ENCODE results near the gene ELK1.
A peak's percentile ranks its signal among the peaks of the same experiment; 100 is the strongest.
"Not testable (repeated sequence)": the region's sequence is repeated elsewhere in the genome, so short reads cannot be mapped to it uniquely, and the experiment has no call there.

The ELK1 gene

DNA sequence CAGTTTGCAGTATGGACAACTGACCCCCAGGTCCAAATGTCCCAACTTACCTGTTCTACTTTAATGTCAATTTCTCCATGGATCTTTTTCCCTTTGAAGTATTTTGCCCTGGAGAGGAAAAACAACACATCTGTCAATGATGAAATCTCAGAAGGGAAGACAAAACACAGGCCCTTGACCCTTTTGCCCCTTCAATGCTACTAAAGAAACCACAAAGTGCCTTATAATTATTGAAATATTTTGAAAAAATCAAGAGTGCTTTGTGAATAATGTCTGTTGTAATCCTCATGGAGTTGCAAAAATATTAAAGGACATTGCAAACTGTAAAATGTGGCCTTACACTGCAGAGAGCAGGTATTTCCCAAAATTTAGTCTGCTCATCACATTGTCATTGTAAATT lies 43.3 kb downstream of the ELK1 start:
- TF ChIP-seq, protein P1, sequence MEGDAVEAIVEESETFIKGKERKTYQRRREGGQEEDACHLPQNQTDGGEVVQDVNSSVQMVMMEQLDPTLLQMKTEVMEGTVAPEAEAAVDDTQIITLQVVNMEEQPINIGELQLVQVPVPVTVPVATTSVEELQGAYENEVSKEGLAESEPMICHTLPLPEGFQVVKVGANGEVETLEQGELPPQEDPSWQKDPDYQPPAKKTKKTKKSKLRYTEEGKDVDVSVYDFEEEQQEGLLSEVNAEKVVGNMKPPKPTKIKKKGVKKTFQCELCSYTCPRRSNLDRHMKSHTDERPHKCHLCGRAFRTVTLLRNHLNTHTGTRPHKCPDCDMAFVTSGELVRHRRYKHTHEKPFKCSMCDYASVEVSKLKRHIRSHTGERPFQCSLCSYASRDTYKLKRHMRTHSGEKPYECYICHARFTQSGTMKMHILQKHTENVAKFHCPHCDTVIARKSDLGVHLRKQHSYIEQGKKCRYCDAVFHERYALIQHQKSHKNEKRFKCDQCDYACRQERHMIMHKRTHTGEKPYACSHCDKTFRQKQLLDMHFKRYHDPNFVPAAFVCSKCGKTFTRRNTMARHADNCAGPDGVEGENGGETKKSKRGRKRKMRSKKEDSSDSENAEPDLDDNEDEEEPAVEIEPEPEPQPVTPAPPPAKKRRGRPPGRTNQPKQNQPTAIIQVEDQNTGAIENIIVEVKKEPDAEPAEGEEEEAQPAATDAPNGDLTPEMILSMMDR (IDR thresholded peaks at IDR 0.05; ENCODE audit: control insufficient read depth, insufficient read depth, low read depth, low read length, missing control alignments), result no peak
- no peak for DNase-seq (ENCODE audit: low read depth)

DNA sequence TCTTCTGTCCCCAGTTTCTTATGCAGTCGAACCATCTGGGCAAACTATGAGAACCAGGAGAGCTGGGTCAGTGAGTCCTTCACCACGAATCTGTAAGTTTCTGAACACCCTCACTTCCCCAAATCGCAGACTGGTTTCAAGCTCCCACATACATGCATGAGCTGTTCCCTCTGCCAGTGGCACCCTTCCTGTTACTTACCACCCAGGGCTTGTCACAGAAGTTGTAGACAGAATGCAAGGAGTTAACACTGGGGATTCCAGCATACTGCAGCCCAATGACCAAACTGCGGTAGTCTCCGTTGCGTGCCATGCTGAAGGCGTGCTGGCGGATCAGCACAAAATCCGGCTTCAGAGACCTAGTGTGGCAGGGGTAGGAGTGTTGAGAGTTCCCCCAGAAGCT lies 45.3 kb downstream of the ELK1 start:
- no peak overlapping the region for H3K4me3 ChIP-seq (ENCODE audit: control insufficient read depth, low read depth, low read length)
- no peak for DNase-seq (ENCODE audit: low read depth)
- TF ChIP-seq, protein P1 (IDR thresholded peaks at IDR 0.05; ENCODE audit: control insufficient read depth, insufficient read depth, low read depth, low read length, missing control alignments), result no peak

More for the DNA sequence above, 43.3 kb downstream of the ELK1 start:
- no peak overlapping the region for H3K4me3 ChIP-seq (ENCODE audit: control insufficient read depth, low read depth, low read length)

DNA sequence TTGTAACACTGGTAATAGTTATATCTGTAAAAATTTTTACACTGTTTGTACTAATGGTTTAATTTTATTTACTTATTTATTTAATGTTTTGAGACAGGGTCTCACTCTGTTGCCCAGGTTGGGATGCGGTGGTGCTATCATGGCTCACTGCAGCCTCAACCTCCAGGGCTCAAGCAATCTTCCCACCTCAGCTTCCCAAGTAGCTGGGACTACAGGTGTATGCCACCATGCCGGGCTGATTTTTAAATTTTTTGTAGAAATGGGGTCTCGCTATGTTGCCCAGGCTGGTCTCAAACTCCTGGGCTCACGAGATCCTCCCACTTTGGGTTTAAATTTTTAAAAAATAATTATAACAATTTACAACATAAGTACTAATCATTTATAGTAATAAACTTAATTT lies 47.2 kb downstream of the ELK1 start:
- DNase-seq (ENCODE audit: low read depth); H3K4me3 ChIP-seq (ENCODE audit: control insufficient read depth, low read depth, low read length): not testable (repeated sequence)

DNA sequence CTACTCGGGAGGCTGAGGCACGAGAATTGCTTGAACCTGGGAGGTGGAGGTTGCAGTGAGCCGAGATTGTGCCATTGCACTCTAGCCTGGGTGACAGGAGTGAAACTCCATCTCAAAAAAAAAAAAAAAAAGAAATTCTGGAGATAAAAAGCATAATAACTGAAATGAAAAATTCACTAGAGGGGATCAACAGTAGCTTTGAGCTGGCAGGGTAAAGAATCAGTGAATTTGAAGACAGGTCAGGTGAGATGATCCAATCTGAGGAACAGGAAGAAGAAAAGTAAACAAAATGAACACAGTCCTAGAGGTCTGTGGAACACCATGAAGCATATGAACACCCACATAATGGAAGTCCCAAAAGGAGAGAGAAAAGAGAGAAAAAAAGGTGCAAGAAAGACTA lies 53.1 kb downstream of the ELK1 start:
- DNase-seq (ENCODE audit: low read depth), result no peak
- TF ChIP-seq, protein P1 (IDR thresholded peaks at IDR 0.05; ENCODE audit: control insufficient read depth, insufficient read depth, low read depth, low read length, missing control alignments), result no peak
- no peak overlapping the region for H3K4me3 ChIP-seq (ENCODE audit: control insufficient read depth, low read depth, low read length)

DNA sequence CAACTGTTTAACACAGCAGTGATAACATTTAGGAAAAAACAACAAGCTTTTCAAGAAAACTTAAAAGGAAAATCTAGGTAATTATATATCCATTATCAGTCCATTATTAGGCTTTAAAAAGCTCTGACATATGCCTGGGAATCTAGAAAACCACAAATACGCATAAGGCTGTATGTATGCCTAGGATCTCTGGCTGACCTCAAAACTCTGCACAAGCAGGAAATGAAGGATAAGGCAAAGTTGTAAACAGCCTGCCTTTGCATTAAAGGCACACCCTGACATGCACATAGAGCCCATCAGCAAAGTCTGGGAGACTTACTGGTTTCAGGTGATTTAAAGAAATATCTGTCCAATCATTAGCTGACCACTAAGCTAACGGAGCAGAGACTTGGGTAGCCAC lies 54.1 kb downstream of the ELK1 start:
- TF ChIP-seq, protein P1 (IDR thresholded peaks at IDR 0.05; ENCODE audit: control insufficient read depth, insufficient read depth, low read depth, low read length, missing control alignments), result no peak
- no peak for DNase-seq (ENCODE audit: low read depth)
- no peak overlapping the region for H3K4me3 ChIP-seq (ENCODE audit: control insufficient read depth, low read depth, low read length)

DNA sequence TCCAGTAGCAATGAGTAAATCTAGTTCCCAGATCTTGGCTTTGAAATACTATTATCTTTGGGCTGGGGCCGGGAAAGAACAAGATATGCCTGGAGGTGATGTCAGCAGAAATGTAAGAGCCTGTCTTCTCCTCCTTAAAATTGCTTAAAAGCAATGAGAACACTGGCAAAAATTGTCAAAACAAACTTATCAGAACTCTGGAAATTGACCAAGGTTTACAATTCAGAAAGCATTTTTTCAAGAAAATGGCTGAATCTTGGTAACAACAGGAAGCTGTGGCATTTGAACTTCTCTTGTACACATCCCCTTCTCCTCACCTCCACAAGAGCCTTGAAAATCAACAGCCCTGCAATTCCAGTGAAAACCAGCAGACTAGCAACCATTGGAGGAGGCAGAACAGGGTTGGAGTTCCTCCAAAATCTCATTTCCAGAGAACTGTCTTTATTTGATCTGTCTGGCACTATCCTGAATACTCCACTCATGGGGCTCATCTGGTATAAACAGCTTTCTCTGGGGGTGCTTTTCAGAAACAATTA lies 54.6 kb downstream of the ELK1 start:
- no peak overlapping the region for H3K4me3 ChIP-seq (ENCODE audit: control insufficient read depth, low read depth, low read length)
- TF ChIP-seq, protein P1 (IDR thresholded peaks at IDR 0.05; ENCODE audit: control insufficient read depth, insufficient read depth, low read depth, low read length, missing control alignments), result no peak
- DNase-seq (ENCODE audit: low read depth), result peak; percentile 25

DNA sequence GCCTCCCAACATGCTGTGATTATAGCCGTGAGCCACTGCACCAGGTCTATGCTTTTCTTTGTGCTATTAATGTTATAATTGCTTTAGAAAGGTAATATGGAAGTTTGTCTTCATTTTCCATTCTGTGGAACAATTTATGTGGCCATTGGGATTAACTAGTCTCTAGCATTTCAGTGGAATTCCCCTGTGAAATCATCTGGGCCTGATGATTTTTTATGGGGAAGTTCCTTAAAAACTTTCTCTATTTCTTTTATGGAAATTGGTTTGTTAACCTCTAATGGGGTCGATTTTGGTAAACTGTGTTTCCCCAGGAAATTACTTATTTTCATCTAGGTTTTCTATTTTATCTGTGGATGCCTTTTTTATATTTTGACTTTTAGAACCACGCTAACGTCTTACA lies 56.8 kb downstream of the ELK1 start:
- H3K4me3 ChIP-seq (ENCODE audit: control insufficient read depth, low read depth, low read length), result no peak overlapping the region
- DNase-seq (ENCODE audit: low read depth), result no peak
- TF ChIP-seq, protein P1 (IDR thresholded peaks at IDR 0.05; ENCODE audit: control insufficient read depth, insufficient read depth, low read depth, low read length, missing control alignments), result no peak
